ENCODE data around the gene TMEM186. TPM values are rescaled to one million over a fixed set of nuclear protein-coding genes. Genes with fewer than 3 reads are reported as not detected.

The TMEM186 gene
- total and polyA plus RNA-seq, 2 of the 8 experiments (the other 6 are each of a cell fraction or from before 2014, with no cell fraction given): 13.1 TPM

DNA sequence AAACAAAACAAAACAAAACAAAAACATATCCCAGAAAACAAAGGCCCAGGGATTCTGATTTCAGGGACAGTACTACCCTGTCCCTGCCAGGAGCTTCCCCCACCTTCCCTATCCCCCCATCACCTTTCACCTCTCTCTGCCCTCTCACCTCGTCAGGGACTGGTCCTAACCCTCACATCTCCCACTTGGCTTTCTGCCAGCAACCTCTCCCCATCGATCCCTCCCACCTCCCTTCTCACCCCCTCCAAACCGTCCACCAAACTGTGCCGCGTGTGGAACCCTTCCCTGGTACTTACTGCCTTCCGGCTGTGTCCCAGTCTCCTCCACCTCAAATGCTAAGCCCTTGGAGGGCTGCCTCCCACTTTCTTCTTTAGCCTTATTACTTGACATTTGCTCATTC, 36.4 kb downstream of the TMEM186 start:
- H3K23me2 ChIP-seq (ENCODE audit: low read depth, low read length): no peaks in the 10 kb centered on the region
- H4K5ac ChIP-seq (ENCODE audit: insufficient read length, low read depth, low read length): no peak overlapping the region
- no peak for TF ChIP-seq KDM5A (IDR thresholded peaks at IDR 0.05; ENCODE audit: low read length)
- no peak for TF ChIP-seq RXRA (IDR thresholded peaks at IDR 0.05; ENCODE audit: insufficient read depth, low read depth, low read length)
- no peak for TF ChIP-seq E2F6 (IDR thresholded peaks at IDR 0.05)
- no peak for TF ChIP-seq YY1 (IDR thresholded peaks at IDR 0.05; ENCODE audit: low read depth, low read length)
- TF ChIP-seq CHD1 (IDR thresholded peaks at IDR 0.05; ENCODE audit: low read depth, low read length): no peak
- TF ChIP-seq MAFK (IDR thresholded peaks at IDR 0.05; ENCODE audit: low read depth, low read length): no peak
- TF ChIP-seq TAF7 (optimal IDR thresholded peaks at IDR 0.05; ENCODE audit: borderline replicate concordance, low read depth, low read length): no peak
- TF ChIP-seq RBBP5 (IDR thresholded peaks at IDR 0.05; ENCODE audit: borderline replicate concordance, low read depth, low read length): no peak
- no peak for TF ChIP-seq CBX5 (IDR thresholded peaks at IDR 0.05; ENCODE audit: low read depth, low read length)
- no peak for TF ChIP-seq POLR2AphosphoS5 (IDR thresholded peaks at IDR 0.05; ENCODE audit: low read depth, low read length)
- no peak for TF ChIP-seq EZH2 (IDR thresholded peaks at IDR 0.05; ENCODE audit: low read depth, low read length, severe bottlenecking)
- TF ChIP-seq NANOG (IDR thresholded peaks at IDR 0.05; ENCODE audit: insufficient read depth, low read depth, low read length, poor library complexity, severe bottlenecking): no peak
- TF ChIP-seq POLR2A (IDR thresholded peaks at IDR 0.05; ENCODE audit: control extremely low read depth in 1 of 2, low read depth in 2 of 2, low read length in 2 of 2): no peak
- TF ChIP-seq SP1 (IDR thresholded peaks at IDR 0.05; ENCODE audit: low read depth, low read length): no peak
- H3K18ac ChIP-seq (ENCODE audit: extremely low read depth, low read length): no peak overlapping the region
- WGBS, 2 experiments (ENCODE audit: extremely low coverage in 1 of 2, insufficient coverage in 1 of 2, insufficient read length in 1 of 2, insufficient replicate concordance in 2 of 2, low coverage in 1 of 2, low lambda C conversion rate in 2 of 2, missing lambda C conversion rate in 1 of 2): 87% methylated on average over 6 of the region's 6 CpGs; no CpG with 5 or more reads in 1 of the 2 experiments
- DNase-seq (ENCODE audit: low read depth in 1 of 2, low spot score in 2 of 2) (no peak), FAIRE-seq (no peak)
- no peak overlapping the region for H4K8ac ChIP-seq (ENCODE audit: extremely low read depth, insufficient read depth, low read length)
- no peak overlapping the region for H3K14ac ChIP-seq (ENCODE audit: insufficient read length)
- no peaks in the 10 kb centered on the region for H3K9me3 ChIP-seq (ENCODE audit: insufficient read depth in 2 of 2, low read depth in 1 of 2, low read length in 1 of 2)
- no peak overlapping the region for H2AFZ ChIP-seq (ENCODE audit: low read length)
- H3K4me2 ChIP-seq (ENCODE audit: insufficient read depth in 1 of 2, low read depth in 2 of 2, low read length in 2 of 2): no peak overlapping the region
- peaks cover 0 to 11% (median 5%) of the 10 kb centered on the region in 4 experiments; a peak in 4 of 7 replicates for H3K4me1 ChIP-seq (replicated peaks in 1 of 4; ENCODE audit: control insufficient read depth in 3 of 4, insufficient read depth in 4 of 4, low read length in 3 of 4)
- H3K36me3 ChIP-seq (ENCODE audit: control insufficient read depth in 2 of 4, insufficient read depth in 4 of 4, low read length in 3 of 4): no peaks in the 10 kb centered on the region
- H2BK5ac ChIP-seq (ENCODE audit: low read depth, low read length): no peak overlapping the region
- H2AK5ac ChIP-seq (ENCODE audit: low read depth, low read length): no peak overlapping the region
- H3K4ac ChIP-seq (replicated peaks; ENCODE audit: insufficient read length, low read depth, low read length): no peak overlapping the region
- H3K27me3 ChIP-seq (replicated peaks in 1 of 4; ENCODE audit: control insufficient read depth in 3 of 4, extremely low read depth in 1 of 4, insufficient read depth in 3 of 4, low read length in 3 of 4): no peaks in the 10 kb centered on the region
- no peak overlapping the region for H2BK12ac ChIP-seq (ENCODE audit: low read depth, low read length)
- H3K56ac ChIP-seq (replicated peaks; ENCODE audit: insufficient read length, low read depth, low read length): no peak overlapping the region
- no peak overlapping the region for H4K91ac ChIP-seq (replicated peaks; ENCODE audit: insufficient read length, low read length)
- H4K20me1 ChIP-seq (replicated peaks in 1 of 2; ENCODE audit: control insufficient read depth in 1 of 2, insufficient read depth in 2 of 2, low read length in 2 of 2): no peaks in the 10 kb centered on the region
- H3K79me1 ChIP-seq (ENCODE audit: low read depth, low read length): no peaks in the 10 kb centered on the region
- no peak overlapping the region for H2BK120ac ChIP-seq (replicated peaks; ENCODE audit: low read depth, low read length)
- ChIA-PET POLR2A (ENCODE audit: partially characterized antibody) (no interaction called here), CTCF (ENCODE audit: partially characterized antibody) (interaction anchor here (1.7 kb wide), 1 partner anchor 30 kb away, joined by 8 read pairs; no protein-coding TSS in a partner anchor)
- no peak overlapping the region for H2BK20ac ChIP-seq (ENCODE audit: low read length)
- no peak overlapping the region for H3K4me3 ChIP-seq (ENCODE audit: extremely low read depth in 1 of 4, insufficient read depth in 2 of 4, low read depth in 3 of 4, low read length in 4 of 4)
- H3K9ac ChIP-seq (replicated peaks in 1 of 4; ENCODE audit: extremely low read depth in 1 of 4, low read depth in 3 of 4, low read length in 3 of 4): no peak overlapping the region
- no peak overlapping the region for H3K27ac ChIP-seq (ENCODE audit: low read depth, low read length)
- H3K79me2 ChIP-seq (ENCODE audit: control insufficient read depth in 1 of 2, insufficient read depth in 2 of 2, low read length in 2 of 2): no peaks in the 10 kb centered on the region; a peak in 1 of 4 replicates
- no peak overlapping the region for H3K23ac ChIP-seq (ENCODE audit: insufficient read length)
- H2BK15ac ChIP-seq (ENCODE audit: low read length): no peak overlapping the region

Measured in H1 (cell line).